WTC11 (cell line): ENCODE data around the gene RELL1. TPM values are rescaled to one million over a fixed set of nuclear protein-coding genes. Genes with fewer than 3 reads are reported as not detected.

Source experiments
- ATAC-seq: fragments of 200-7000 bp; cut with Tn5 transposase; 2 replicates; pipeline ENCODE4 v1.10.0; 2021; ENCODE audit warnings: mild to moderate bottlenecking, moderate library complexity
- CTCF ChIA-PET: fragments of 300-600 bp; sonication (Branson Sonifier 250); formaldehyde crosslinking; loops from one replicate; lab custom pipeline; 2021; ENCODE audit warnings: antibody characterized with exemption; lab: Charles Lee
- POLR2A ChIA-PET: fragments of 350-600 bp; sonication (Branson Sonifier 250); formaldehyde crosslinking; loops from one replicate; lab custom pipeline; 2021; ENCODE audit warnings: antibody characterized with exemption; lab: Charles Lee
- DNase-seq: peaks from one replicate; pipeline ENCODE4 v3.0.0; 2021; ENCODE audit warnings: low spot score
- H3K27ac Mint-ChIP-seq: 2 replicates; pipeline ENCODE4 v1.8.0; 2021; ENCODE audit warnings: mixed read lengths
- H3K27me3 Mint-ChIP-seq: 2 replicates; pipeline ENCODE4 v1.8.0; 2021; ENCODE audit warnings: low read depth, mild to moderate bottlenecking, moderate library complexity, mixed read lengths
- H3K36me3 Mint-ChIP-seq: 2 replicates; pipeline ENCODE4 v1.8.0; 2021; ENCODE audit warnings: mixed read lengths
- H3K4me1 Mint-ChIP-seq: 2 replicates; pipeline ENCODE4 v1.8.0; 2022; ENCODE audit warnings: mixed read lengths
- H3K4me3 Mint-ChIP-seq: 2 replicates; pipeline ENCODE4 v1.8.0; 2021; ENCODE audit warnings: mild to moderate bottlenecking, moderate library complexity, mixed read lengths
- H3K9me3 Mint-ChIP-seq: 2 replicates; pipeline ENCODE4 v1.8.0; 2021; ENCODE audit warnings: mixed read lengths
- CBFB ChIP-seq: sonication (generic); formaldehyde crosslinking; IDR thresholded peaks from 2 replicates; pipeline ENCODE4 v1.8.1; 2022; ENCODE audit warnings: mild to moderate bottlenecking, low read depth, missing genetic modification reagents
- FOXJ3 ChIP-seq: sonication (generic); formaldehyde crosslinking; IDR thresholded peaks from 2 replicates; pipeline ENCODE4 v1.9.0; 2021; ENCODE audit warnings: missing genetic modification reagents, mild to moderate bottlenecking, borderline replicate concordance
- FOXP1 ChIP-seq: sonication (generic); formaldehyde crosslinking; IDR thresholded peaks from 2 replicates; pipeline ENCODE4 v1.8.0; 2022; ENCODE audit warnings: missing genetic modification reagents, mild to moderate bottlenecking, moderate library complexity, borderline replicate concordance
- IRF2 ChIP-seq: sonication (generic); formaldehyde crosslinking; IDR thresholded peaks from 2 replicates; pipeline ENCODE4 v1.8.0; 2022; ENCODE audit warnings: low read depth, missing genetic modification reagents, borderline replicate concordance
- KAT7 ChIP-seq: sonication (generic); formaldehyde crosslinking; IDR thresholded peaks from 2 replicates; pipeline ENCODE4 v1.8.1; 2023; ENCODE audit warnings: missing genetic modification reagents, mild to moderate bottlenecking, borderline replicate concordance
- NR1H2 ChIP-seq: sonication (generic); formaldehyde crosslinking; IDR thresholded peaks from 2 replicates; pipeline ENCODE4 v1.9.0; 2021; ENCODE audit warnings: mild to moderate bottlenecking, moderate library complexity, missing genetic modification reagents
- NR2C2 ChIP-seq: sonication (generic); formaldehyde crosslinking; IDR thresholded peaks from 2 replicates; pipeline ENCODE4 v1.8.0; 2022; ENCODE audit warnings: mild to moderate bottlenecking, missing genetic modification reagents
- NR3C1 ChIP-seq: sonication (generic); formaldehyde crosslinking; conservative IDR thresholded peaks from 2 replicates; pipeline ENCODE4 v1.8.1; 2023; ENCODE audit warnings: low read depth, mild to moderate bottlenecking, missing genetic modification reagents
- SMAD4 ChIP-seq: sonication (generic); formaldehyde crosslinking; IDR thresholded peaks from 2 replicates; pipeline ENCODE4 v1.8.0; 2022; ENCODE audit warnings: mild to moderate bottlenecking, missing genetic modification reagents
- TCF7 ChIP-seq: sonication (generic); formaldehyde crosslinking; IDR thresholded peaks from 2 replicates; pipeline ENCODE4 v1.8.0; 2022; ENCODE audit warnings: mild to moderate bottlenecking, low read depth, missing genetic modification reagents, moderate library complexity
- TEAD1 ChIP-seq: sonication (generic); formaldehyde crosslinking; IDR thresholded peaks from 2 replicates; pipeline ENCODE4 v1.8.0; 2022; ENCODE audit warnings: mild to moderate bottlenecking, missing genetic modification reagents
- TP53 ChIP-seq: sonication (generic); formaldehyde crosslinking; IDR thresholded peaks from 2 replicates; pipeline ENCODE4 v1.8.1; 2023; ENCODE audit warnings: mild to moderate bottlenecking, missing genetic modification reagents
- ZNF121 ChIP-seq: sonication (generic); formaldehyde crosslinking; IDR thresholded peaks from 2 replicates; pipeline ENCODE4 v1.8.0; 2023; ENCODE audit warnings: missing genetic modification reagents
- ZNF219 ChIP-seq: sonication (generic); formaldehyde crosslinking; IDR thresholded peaks from 2 replicates; pipeline ENCODE4 v1.8.0; 2023; ENCODE audit warnings: missing genetic modification reagents, mild to moderate bottlenecking, borderline replicate concordance
- total RNA-seq: library from RNA; stranded (reverse); gene quantifications from 3 replicates; pipeline ENCODE4 v1.2.3, GENCODE V29; 2021
- TF ChIP-seq, protein P1 (sequence below): sonication (generic); formaldehyde crosslinking; IDR thresholded peaks from 2 replicates; pipeline ENCODE4 v1.8.1; 2023; ENCODE audit warnings: mild to moderate bottlenecking, missing genetic modification reagents
- TF ChIP-seq, protein P2 (sequence below): sonication (generic); formaldehyde crosslinking; IDR thresholded peaks from 2 replicates; pipeline ENCODE4 v1.8.1; 2022; ENCODE audit warnings: missing genetic modification reagents, borderline replicate concordance
- TF ChIP-seq, protein P3 (sequence below): sonication (generic); formaldehyde crosslinking; IDR thresholded peaks from 2 replicates; pipeline ENCODE4 v1.8.1; 2022; ENCODE audit warnings: mild to moderate bottlenecking, missing genetic modification reagents, moderate library complexity, borderline replicate concordance
- TF ChIP-seq, protein P4 (sequence below): sonication (generic); formaldehyde crosslinking; IDR thresholded peaks from 2 replicates; pipeline ENCODE4 v1.8.0; 2022; ENCODE audit warnings: mild to moderate bottlenecking, missing genetic modification reagents
- TF ChIP-seq, protein P5 (sequence below): sonication (generic); formaldehyde crosslinking; conservative IDR thresholded peaks from 2 replicates; pipeline ENCODE4 v1.8.1; 2022; ENCODE audit warnings: mild to moderate bottlenecking, missing genetic modification reagents

RELL1 gene
- total RNA-seq, 1 experiment from 2014 or later = 14.4 TPM

DNA sequence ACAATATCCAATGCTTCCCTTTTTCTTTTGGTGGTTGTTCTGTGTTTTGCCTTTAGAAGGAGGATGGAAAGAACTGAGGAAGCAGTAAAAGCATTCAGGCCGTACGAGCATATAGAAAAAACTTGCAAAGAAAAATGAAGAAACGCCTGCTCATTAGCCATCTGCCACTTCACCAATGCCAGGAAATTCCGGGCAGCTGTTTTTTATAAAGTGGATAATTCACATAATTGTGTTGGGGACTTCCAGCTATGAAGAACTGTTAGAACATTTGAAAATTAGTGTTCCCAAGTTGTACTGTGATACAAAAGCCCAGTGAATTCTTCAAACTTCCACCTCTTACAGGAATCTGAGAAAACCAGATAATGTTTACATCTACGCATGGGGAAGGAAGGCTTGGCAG lies 11.7 kb downstream of the RELL1 start:
- H3K9me3 Mint-ChIP-seq = peaks cover 4% of the 10 kb centered on the region; the same call in 1 of the 2 replicates
- peaks cover 15% of the 10 kb centered on the region for H3K4me1 Mint-ChIP-seq
- H3K27me3 Mint-ChIP-seq = no peaks in the 10 kb centered on the region
- peaks cover 7% of the 10 kb centered on the region; the same call in 1 of the 2 replicates for H3K36me3 Mint-ChIP-seq
- TF ChIP-seq ZNF121 (CRISPR knock-in tag) (no peak), CBFB (no peak), TEAD1 (CRISPR knock-in tag) (no peak), ZNF219 (no peak), TP53 (CRISPR knock-in tag) (no peak), NR2C2 (CRISPR knock-in tag) (no peak), KAT7 (CRISPR knock-in tag) (no peak), IRF2 (CRISPR knock-in tag) (no peak), NR1H2 (CRISPR knock-in tag) (no peak)
- TF ChIP-seq, protein P1, sequence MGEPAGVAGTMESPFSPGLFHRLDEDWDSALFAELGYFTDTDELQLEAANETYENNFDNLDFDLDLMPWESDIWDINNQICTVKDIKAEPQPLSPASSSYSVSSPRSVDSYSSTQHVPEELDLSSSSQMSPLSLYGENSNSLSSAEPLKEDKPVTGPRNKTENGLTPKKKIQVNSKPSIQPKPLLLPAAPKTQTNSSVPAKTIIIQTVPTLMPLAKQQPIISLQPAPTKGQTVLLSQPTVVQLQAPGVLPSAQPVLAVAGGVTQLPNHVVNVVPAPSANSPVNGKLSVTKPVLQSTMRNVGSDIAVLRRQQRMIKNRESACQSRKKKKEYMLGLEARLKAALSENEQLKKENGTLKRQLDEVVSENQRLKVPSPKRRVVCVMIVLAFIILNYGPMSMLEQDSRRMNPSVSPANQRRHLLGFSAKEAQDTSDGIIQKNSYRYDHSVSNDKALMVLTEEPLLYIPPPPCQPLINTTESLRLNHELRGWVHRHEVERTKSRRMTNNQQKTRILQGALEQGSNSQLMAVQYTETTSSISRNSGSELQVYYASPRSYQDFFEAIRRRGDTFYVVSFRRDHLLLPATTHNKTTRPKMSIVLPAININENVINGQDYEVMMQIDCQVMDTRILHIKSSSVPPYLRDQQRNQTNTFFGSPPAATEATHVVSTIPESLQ (CRISPR knock-in tag) = no peak
- TF ChIP-seq, protein P2, sequence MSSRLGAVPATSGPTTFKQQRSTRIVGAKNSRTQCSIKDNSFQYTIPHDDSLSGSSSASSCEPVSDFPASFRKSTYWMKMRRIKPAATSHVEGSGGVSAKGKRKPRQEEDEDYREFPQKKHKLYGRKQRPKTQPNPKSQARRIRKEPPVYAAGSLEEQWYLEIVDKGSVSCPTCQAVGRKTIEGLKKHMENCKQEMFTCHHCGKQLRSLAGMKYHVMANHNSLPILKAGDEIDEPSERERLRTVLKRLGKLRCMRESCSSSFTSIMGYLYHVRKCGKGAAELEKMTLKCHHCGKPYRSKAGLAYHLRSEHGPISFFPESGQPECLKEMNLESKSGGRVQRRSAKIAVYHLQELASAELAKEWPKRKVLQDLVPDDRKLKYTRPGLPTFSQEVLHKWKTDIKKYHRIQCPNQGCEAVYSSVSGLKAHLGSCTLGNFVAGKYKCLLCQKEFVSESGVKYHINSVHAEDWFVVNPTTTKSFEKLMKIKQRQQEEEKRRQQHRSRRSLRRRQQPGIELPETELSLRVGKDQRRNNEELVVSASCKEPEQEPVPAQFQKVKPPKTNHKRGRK = no peak
- TF ChIP-seq, protein P3, sequence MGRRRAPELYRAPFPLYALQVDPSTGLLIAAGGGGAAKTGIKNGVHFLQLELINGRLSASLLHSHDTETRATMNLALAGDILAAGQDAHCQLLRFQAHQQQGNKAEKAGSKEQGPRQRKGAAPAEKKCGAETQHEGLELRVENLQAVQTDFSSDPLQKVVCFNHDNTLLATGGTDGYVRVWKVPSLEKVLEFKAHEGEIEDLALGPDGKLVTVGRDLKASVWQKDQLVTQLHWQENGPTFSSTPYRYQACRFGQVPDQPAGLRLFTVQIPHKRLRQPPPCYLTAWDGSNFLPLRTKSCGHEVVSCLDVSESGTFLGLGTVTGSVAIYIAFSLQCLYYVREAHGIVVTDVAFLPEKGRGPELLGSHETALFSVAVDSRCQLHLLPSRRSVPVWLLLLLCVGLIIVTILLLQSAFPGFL = no peak
- ATAC-seq (no peak), DNase-seq (no peak)
- ChIA-PET POLR2A (interaction anchor here (0.6 kb wide), 1 partner anchor 145 kb away, joined by 3 read pairs; no protein-coding TSS in a partner anchor), CTCF (interaction anchor here (0.6 kb wide), 1 partner anchor 82 kb away, joined by 6 read pairs; no protein-coding TSS in a partner anchor)
- H3K4me3 Mint-ChIP-seq = no peak overlapping the region
- H3K27ac Mint-ChIP-seq = no peak overlapping the region

DNA sequence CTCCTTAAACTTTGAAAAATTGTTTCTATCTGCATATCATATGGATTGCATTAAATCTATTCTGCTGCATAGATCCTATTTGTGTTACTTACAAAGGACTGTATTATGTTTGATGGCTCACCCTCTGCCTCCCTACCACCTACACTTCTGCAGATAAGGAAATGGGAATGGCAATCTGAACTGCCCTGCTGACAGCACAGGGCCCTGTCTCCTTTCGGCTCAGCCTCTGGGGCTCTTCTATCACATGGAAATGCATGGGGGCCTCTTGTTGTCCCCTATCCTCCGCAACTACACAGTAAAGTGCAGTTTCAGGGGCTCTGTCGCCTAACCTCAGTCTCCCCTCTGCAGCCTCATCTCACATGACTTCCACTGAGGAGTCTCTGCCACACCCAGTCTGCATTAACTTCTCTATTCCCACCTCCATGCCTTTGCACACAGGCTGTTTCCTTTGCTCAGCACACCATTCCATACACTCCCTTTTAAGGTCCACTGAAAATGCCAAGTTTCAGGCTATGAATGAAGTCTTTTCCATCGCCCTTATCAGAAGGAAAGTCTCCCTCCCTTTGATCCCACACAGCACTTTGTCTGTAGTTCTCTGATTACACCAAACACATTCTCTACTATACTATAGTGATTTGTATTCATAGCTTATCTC lies 12.5 kb downstream of the RELL1 start:
- TF ChIP-seq, protein P4, sequence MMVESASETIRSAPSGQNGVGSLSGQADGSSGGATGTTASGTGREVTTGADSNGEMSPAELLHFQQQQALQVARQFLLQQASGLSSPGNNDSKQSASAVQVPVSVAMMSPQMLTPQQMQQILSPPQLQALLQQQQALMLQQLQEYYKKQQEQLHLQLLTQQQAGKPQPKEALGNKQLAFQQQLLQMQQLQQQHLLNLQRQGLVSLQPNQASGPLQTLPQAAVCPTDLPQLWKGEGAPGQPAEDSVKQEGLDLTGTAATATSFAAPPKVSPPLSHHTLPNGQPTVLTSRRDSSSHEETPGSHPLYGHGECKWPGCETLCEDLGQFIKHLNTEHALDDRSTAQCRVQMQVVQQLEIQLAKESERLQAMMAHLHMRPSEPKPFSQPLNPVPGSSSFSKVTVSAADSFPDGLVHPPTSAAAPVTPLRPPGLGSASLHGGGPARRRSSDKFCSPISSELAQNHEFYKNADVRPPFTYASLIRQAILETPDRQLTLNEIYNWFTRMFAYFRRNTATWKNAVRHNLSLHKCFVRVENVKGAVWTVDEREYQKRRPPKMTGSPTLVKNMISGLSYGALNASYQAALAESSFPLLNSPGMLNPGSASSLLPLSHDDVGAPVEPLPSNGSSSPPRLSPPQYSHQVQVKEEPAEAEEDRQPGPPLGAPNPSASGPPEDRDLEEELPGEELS = no peak
- TF ChIP-seq, protein P5, sequence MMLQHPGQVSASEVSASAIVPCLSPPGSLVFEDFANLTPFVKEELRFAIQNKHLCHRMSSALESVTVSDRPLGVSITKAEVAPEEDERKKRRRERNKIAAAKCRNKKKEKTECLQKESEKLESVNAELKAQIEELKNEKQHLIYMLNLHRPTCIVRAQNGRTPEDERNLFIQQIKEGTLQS (CRISPR knock-in tag) = no peak
- TF ChIP-seq TCF7 (CRISPR knock-in tag) (no peak), SMAD4 (CRISPR knock-in tag) (no peak), NR3C1 (no peak), FOXJ3 (CRISPR knock-in tag) (no peak), FOXP1 (no peak)
- TF ChIP-seq, all 79 proteins: peak for 0
- peaks cover 8% of the 10 kb centered on the region; the same call in 1 of the 2 replicates for H3K36me3 Mint-ChIP-seq
- DNase-seq (no peak), ATAC-seq (no peak)
- H3K4me1 Mint-ChIP-seq = peaks cover 15% of the 10 kb centered on the region
- H3K27me3 Mint-ChIP-seq = no peaks in the 10 kb centered on the region
- no peak overlapping the region for H3K27ac Mint-ChIP-seq
- H3K4me3 Mint-ChIP-seq = no peak overlapping the region
- H3K9me3 Mint-ChIP-seq = peaks cover 4% of the 10 kb centered on the region; the same call in 1 of the 2 replicates
- ChIA-PET POLR2A (interaction anchor here (0.6 kb wide), 1 partner anchor 30 kb away, joined by 7 read pairs; no protein-coding TSS in a partner anchor), CTCF (interaction anchor here (0.6 kb wide), 2 partner anchors 18 to 82 kb away, joined by 4 to 6 read pairs; no protein-coding TSS in a partner anchor)
